GM18520 (cell line): ENCODE results near the gene CCDC88A.

ENCODE experiments used
- ATAC-seq: cut with Tn5 transposase; IDR thresholded peaks from one replicate; pipeline ENCODE4 v1.9.1; 2021; ENCODE audit not compliant: unreplicated experiment

CCDC88A gene

DNA sequence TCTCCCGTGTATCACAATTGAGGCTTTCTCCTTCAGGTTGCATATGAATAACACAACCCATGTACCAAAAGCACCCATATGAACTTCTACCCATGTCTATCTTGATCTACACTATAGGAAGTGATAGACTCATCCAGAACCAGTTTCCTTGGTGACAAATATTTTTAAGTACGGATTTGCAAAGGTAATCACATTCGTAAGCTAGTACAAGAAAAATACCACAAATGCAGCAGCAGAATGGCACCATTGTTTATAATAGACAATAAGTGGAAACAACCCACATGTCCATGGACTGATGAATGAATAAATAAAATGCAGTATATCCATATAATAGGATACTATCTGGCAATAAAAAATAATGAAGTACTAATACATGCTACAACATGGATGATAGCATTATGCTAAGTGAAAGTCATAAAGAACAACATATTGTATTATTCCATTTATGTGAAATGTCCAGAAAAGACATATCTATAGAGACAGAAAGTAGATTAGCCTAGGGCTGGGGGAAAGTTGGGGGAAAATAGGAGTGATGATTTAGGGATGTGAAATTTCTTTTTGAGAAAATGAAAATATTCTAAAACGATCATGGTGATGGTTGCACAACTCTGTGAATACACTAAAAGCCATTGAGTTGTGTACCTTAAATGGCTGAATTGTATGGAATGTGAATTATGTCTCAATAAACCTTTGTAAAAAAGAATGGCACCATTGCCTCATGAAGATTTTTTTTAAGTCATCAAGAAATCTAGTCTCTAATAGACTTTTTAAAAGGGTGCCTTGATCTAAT lies 3.4 kb upstream of the CCDC88A start:
- ATAC-seq: no peak

DNA sequence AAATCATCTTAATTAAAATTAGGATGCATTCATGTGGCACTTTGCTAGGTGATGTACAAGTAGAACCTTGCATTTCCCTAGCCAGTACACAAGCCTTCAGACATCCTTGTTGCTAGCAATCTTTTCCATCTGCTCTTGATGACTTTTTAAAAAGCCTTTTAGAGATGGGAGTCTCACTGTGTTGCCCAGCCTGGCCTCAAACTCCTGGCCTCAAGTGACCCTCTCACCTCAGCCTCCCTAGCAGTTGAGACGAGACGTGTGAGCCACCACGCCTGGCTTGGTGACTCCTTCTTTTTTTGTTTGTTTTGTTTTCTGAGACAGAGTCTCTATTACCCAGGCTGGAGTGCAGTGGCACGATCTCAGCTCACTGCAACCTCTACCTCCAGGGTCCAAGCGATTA lies 1.7 kb upstream of the CCDC88A start:
- ATAC-seq: no peak

DNA sequence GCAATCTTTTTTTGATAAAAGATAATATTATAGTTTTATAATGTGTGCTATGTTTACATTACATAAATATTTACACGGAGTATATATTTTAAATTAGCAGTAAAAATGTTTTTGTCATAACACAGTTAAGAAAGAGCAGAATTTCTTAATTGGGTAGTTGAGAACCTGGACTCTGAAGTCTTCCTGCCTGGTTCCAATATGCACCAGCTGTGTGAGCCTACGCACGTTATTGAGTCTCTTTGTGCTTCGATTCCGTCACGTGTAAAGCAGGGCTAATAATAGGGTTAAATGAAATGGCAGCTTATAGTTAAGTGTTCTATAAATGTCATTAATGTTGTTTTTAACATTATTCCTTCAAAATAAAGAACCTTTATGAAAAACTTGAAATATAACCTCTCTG lies 1.2 kb upstream of the CCDC88A start:
- ATAC-seq: no peak

DNA sequence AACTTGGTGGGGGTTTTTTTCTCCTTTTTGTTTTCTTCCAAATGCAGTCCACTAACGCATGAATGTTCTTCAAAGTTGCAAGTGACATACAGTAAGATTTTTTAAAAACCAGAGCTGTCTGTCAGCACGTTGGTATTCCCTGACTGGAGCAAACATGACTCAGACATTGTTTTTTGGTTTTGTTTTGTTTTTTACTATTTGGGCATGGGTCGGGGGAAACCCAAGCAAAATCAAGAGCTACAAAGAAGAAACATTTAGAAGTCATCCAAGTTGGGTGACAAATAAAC lies 726 bp upstream of the CCDC88A start:
- ATAC-seq: no peak

DNA sequence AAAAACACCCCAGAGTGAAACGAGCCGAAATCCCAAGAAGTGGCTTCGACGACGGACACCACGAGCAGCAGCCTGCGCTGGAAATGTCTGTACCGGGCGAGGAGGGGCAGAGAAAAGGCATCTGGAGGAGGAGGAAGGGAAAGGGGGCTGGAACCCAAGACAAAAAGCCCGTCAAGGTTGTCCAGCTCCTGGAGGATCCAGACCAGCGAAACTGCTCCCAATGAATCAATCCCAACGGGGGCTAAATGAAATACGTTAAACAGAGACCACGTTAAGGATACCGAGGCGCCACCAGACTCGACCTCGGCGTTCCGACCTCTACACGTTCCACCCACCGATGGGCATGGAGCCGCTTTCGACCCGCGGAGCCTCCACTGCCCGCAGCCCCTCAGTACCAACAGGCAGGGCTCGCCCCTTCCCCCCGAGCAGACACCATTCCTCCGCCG lies 400 bp downstream of the CCDC88A start:
- peak; percentile 8 for ATAC-seq

DNA sequence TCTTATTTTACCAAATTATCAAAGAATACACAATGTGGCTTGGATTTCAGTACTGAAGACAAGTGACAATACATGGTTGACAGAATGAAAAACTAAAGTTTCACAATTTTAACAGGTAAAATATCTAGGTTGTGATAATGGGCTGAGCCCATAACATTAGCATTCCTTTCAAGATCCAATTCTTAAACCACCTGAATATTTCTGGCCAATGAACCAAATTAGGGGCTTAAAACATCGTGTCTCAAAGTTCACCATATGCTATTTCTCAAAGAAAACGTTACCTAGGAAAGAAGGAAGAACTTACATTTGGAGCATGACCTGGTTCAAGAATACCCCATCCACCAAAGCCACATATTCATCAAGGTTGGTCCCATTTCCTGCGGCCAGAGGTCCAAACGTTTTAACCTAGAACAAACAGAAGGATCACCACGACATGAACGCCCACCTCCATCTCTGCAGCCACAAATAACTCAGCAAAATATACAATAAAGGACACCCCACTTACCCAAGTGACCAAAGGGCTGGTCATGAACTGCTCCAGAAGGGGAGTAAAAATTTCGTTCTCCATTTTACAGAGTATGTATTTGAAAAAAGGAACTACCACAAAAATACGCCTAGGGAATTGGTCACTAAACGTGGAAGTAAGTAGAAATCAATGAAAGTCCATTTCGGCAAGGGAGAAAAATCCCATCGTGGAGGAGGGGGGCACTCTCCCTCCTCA lies 984 bp downstream of the CCDC88A start:
- ATAC-seq: no peak

DNA sequence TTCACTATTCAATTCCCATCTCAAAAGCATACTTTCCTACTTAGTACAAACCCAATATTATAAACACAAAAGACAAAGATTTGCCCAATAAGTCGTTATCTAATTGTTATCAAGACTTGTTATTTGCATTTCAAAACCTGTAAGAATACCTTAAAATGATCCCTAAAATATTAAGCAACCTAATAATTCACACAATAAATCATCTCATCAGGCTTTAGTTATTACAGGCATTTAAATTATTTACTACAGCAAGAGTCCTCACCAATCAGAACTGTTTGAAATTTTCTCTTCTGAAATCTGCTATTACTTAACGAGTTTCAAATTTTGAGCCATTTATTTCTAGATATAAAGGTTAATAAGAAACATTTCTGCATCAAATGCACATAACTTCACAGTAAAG lies 1.6 kb downstream of the CCDC88A start:
- no peak for ATAC-seq

DNA sequence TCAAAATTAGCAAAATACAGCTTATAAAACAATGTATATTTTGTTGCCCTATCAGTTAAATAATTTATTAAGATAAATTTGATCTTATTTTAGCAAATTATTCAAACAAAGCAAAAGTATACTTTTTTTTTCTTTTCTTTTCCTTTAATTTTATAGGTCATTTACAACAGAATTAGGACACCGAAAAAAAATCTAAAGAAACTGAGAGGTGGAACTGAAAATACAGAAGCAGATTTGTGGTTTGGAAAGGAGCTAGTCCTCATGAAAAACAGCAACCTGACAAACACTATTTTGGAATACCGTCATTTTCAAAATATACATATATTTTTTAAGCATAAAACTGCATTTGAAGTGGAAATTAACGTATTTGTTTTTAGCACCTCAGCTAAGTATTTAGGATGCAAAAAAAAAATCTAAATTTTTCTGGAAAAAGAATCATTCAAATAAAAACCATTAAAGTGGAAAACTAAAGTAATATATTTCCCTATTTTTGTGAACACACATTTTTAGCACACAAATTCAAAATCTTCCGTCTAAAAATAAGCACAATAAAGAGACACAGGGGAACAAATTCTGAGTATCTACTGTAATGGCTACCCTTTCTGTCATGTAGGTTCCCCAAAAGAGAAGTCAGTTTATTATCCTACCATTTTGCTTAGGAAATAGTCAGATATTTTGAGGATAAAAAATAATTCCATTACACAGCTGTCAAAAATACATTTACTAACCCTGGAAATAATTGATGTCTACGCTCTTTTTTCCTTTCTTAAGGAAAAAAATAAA lies 2.7 kb downstream of the CCDC88A start:
- ATAC-seq: no peak

DNA sequence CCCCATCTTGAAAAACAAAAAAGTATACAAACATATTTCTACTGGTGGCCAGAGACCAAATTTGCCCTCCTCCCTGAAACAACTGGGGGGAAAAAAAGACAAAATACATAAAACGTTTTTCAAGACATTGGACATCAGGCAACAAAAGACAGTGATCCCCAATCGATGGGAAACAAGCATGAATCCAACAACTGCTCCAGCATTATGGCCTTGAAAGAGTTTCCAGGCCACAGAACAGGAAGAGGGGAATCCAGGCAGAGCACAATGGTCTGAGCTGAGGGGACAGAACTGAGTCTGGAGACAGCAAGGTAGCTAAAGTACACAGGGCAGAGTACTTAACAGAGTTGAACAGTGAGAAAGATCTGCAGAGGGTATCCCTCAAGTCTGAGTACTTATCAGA lies 4.4 kb downstream of the CCDC88A start:
- ATAC-seq: no peak

DNA sequence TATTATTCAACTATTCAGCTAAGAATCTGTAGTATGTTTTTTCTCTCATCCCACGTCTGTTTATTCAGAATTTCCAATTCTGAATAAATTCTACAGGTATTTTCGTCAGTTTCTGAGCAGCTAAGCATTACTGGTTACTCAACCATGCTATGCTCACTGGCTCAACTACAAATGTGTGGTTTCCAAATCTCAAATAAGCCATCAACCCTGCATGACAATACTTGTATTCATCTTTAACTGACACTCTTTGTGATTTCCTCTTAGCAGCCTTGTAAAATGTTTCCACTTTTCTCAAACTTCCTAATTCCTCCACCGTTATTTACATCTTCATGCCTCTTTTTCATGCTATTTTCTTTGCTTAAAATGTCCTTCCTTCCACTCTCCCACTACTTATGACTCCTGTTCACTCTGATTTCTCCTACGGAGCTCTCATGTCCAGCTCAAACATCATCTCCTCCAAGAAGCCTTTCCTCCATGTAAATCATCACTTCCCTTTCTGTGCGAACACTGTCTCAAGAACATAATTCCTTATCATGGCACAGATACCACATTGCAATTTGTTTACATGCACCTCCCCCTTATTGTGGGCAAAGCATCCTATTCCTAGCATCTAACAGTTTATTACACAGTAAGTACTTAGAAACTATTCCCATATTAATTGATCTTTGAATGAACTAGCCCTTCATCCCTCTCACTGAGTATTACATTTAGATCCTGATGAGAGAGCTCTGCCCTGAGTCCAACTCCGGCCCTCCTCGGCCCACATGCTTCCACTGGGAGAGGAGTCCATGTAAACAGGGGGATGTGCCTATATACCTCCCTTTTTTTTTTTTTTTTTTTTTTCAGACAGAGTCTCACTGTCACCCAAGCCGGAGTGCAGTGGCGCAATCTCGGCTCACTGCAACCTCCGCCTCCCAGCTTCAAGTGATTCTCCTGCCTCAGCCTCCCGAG lies 10.5 kb downstream of the CCDC88A start:
- no peak for ATAC-seq

DNA sequence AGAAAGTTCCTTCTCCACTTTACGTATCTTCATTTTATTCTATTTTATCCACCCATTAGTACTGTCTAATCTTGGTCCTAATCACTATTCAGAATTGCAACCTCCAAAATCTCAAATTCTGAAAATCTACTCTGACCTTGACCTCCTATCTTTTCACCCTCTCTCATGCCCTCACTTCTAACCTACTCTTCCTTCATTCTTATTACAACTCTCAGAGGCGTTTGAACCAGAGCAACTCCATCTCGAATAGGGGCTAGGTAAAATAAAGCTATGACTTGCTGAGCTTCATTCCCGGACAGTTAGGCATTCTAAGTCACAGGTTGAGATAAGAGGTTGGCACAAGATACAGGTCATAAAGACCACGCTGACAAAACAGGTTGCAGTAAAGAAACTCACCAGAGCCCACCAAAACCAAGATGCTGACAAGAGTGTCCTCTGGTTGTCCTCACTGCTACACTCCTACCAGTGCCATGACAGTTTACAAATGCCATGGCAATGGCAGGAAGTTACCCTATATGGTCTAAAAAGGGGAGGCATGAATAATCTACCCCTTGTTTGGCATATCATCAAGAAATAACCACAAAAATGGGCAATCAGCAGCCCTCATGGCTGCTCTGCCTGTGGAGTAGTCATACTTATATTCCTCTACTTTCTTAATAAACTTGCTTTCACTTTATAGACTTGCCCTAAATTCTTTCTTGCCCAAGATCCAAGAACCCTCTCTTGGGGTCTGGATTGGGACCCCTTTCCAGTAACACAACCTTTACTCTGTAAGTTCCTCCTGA lies 11.4 kb downstream of the CCDC88A start:
- no peak for ATAC-seq

DNA sequence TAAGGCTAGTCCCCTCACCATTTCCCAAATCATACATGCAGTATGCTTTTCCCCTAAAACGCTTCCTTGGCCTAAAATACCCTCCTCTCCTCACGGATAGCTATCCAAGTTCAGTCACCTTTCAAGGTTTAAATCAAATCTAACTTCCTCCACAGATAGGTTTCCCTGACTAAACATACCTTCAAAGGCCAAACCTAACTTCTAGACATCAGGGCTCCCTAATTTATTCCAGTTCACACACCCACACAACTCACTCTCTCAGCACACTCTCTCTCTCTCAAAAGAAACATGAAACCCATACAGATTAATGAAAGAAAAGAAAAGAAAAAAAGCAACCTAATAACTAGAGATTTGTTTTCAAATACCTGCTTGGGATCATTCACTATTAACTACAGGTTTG lies 14.5 kb downstream of the CCDC88A start:
- no peak for ATAC-seq

DNA sequence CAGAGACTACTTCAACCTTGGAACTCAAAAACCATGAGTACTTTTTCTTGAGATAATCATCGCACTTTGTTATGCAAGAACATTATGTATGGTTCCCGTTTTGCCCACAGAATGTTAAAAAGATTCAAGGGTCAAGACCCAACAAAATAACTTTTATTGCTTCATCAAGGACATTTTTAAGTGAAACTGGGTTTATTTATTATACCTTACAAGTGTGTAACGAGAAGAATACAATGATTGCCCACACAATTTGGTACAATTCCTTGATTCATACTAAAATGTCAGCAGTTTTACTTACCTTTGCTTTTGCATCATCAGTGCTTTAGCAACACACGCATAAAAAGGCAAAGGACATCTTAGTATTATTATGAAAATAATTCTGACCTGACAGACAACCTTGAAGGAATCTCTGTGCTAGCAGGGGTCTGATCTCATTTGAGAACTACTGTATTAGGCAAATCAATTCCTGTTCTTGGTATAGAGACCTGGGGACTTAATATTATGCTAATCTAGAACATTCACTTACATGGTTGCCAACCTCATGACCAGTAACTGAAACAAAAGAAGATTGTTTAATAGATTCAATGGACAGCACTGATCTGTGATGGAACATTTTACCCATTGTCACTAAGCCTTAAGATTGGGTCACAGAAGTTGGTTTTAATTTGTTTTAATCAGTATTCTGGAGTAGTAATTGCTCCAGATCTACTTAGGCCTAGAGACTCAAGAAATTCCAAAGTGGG lies 16.2 kb downstream of the CCDC88A start:
- ATAC-seq: no peak

DNA sequence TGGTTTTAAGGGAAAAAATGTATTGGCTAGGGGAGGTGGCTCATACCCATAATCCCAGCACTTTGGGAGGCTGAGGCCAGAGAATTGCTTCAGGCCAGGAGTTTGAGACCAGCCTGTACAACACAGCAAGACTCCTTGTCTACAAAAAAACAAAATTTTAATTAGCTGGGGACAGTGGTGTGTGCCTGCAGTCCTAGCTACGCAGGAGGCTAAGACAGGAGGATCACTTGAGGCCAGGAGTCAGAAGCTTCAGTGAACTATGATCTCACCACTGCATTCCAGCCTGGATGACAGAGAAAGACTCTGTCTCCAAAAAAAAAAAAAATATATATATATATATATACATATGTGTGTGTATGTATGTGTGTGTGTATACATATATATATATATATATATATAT lies 18.5 kb downstream of the CCDC88A start:
- no peak for ATAC-seq

DNA sequence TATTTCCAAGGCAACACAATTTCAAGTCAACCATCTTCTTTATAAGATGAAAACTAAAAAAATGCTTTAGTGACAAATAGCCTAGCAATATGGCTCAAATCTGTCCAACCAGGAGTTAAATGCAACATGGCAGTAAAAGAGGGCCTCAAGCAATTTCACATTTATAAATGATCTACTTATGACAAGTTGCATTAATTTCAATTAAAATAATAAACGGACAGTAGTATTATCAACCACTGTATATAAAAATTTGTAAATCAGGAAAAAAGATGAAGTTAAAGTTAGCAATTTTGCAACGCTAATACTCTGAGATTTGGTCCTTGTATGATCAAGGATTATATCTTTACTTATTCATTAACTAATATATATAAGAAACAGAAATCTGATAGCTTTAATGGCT lies 19.3 kb downstream of the CCDC88A start:
- no peak for ATAC-seq

DNA sequence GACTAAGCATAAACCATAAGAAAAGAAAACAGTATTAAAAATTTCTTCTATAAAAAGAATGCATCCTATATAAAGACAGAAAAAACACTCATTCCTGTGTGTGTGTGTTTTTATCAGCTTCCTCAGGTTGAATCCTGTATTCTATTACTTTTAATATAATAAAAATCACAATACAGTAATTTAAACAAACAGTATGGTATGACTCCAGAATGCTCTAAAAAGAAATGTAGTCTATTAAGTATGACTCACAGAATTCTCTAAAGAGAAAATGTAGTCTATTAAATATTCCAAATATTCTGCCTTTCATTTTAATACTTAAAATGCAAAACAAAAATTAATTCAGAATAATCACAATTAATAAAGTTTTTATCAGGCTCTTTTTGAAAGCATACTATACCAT lies 19.8 kb downstream of the CCDC88A start:
- no peak for ATAC-seq

DNA sequence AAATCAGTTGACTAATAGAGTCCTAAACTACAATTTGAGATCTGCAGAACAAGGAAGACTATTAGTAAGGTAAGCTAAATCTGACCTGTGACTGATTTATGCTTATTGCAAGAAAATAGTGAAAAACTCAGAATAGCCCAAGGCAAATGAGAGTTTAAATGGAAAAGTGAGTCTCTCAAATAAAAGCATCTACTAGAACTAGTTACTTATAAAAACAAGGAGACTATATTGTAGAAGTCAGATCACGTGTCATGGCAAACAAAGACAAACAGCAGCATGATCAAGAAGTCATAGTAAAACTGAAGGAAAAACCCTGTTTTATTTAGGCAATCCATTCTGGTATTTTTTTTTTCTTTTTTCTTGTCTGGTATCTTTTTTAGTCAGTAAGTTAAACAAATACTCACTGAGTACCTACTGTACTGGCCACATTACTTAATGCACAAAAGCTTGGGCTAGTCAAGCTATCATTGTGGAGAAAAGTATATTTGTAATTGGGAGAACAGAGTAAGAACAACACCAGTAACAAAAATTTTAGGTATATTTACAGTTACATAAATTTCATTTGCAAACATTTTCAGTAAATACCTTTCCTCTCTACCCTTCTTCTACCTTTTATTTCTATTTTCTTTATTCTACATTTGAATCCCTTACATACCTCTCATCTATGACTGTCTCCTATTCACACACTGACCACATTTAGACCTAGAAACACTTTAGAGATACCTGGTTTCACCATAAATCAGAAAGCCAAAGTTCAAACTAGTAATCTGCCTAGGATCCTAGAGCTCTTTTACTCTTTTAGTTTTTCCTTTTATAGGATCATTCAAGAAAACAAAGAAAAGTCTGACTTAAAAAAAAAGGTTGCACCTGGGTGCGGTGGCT lies 23.7 kb downstream of the CCDC88A start:
- no peak for ATAC-seq

DNA sequence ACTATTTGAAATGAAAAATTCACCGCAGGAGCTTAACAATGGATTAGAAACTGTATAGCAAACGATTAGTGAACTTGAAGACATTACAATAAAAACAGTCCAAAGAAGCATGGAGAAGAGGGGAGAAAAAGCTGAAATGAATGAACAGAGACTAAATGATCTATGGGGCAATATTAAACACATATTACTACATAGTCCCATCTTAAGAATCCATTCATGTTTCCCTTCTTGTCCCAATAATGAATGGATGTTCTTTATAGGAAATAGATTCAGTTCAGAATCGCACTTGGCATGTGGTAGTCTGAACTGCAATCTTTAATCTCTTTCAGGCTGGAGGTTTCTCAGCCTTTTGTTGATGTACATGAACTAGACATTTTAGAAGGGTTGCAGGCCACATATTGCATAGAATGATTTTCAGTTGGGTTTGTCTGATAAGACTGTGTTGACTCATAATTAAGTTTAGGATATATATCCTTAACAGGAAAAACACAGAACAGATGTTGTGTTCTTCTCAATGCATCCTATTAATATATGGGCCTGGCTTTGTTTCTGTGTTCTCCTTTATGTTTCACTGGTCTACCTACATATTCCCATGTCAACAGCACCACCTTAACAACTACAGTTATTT lies 27.9 kb downstream of the CCDC88A start:
- no peak for ATAC-seq
